SKM-1 (cell line): ENCODE data around the gene RREB1.
"Not testable (repeated sequence)": the region's sequence is repeated elsewhere in the genome, so short reads cannot be mapped to it uniquely, and the experiment has no call there.

Experiments used
- DNase-seq: peaks from one replicate; lab custom pipeline; 2025; ENCODE audit not compliant: unreplicated experiment; lab: John Stamatoyannopoulos, UW

Gene RREB1

DNA sequence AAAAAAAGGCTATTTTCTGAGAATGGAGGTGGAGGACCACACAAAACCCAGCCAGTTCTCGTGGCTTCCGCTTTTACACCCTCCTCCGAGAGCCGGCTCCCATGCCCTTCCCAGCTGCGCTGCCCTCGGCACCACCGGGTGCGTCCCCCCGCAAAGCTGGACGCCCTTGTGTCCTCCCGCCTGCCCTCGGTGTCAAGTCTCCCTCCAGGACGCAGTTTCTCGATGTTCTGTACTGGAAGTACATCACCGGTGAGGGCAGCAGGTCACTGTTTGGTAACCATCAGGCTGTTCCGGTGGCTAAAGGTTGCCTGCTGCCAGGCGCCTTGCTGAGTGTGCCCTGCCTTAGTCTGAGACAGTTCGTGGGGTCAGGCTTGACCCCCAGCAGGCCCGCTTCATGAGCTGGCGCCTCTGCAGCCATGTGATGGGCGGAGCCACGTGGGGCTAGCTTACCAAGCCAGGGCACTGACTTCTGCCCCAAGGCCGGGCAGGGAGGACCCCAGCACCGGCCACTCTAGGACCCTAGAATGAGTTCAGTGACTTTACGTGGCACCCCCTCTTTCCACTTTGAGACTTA is 34.6 kb downstream of the RREB1 start:
- DNase-seq, result no peak

DNA sequence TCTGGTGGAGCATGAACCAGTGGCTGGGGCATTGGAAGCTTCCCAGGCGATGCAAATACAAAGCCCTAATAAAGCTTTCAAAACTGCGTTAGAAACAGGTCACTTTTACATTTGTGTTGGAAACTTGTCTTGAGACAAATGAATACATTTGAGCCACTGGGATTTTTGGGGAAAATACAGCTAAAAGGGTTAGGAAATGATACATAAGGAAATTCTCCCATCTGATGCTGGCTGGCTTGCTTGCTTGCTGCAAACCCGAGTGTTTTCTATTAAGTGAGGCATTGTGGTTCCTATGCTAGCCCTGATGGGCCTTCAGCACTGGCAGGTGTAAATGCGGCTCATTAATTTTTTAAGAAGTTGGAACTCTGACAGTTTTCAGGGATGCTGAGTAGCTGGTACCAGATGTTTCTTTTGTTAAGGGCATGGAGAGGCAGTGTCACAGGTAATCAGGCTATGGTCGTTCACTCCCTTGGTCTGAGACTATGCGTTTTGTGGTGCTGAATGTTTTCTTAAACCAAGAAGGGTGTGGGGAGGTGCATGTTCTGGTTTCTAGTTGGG is 35.2 kb downstream of the RREB1 start:
- DNase-seq, result no peak

DNA sequence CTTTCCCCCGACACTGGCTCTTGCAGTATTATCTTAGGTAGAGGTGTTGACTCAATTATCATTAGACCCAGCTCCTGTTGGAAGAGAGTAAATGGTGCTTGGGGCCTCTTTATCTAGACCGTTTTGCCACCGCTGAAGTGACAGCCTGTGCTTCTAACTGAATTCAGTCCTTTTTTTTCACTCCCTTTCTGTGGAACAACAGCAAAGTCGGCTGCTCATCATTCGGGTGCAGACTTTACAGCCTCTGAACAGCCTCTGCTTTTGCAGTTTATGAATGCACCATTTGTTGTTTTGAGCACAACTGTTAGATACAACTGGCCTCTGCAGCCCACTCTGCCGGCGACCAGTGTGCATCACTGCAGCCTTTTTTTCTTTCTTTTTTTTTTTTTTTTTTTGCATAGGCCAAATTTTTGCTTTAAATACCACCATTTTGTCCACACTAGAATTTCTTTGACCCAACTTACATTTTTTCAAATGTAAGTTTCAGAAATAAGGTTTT is 35.8 kb downstream of the RREB1 start:
- DNase-seq, result no peak

DNA sequence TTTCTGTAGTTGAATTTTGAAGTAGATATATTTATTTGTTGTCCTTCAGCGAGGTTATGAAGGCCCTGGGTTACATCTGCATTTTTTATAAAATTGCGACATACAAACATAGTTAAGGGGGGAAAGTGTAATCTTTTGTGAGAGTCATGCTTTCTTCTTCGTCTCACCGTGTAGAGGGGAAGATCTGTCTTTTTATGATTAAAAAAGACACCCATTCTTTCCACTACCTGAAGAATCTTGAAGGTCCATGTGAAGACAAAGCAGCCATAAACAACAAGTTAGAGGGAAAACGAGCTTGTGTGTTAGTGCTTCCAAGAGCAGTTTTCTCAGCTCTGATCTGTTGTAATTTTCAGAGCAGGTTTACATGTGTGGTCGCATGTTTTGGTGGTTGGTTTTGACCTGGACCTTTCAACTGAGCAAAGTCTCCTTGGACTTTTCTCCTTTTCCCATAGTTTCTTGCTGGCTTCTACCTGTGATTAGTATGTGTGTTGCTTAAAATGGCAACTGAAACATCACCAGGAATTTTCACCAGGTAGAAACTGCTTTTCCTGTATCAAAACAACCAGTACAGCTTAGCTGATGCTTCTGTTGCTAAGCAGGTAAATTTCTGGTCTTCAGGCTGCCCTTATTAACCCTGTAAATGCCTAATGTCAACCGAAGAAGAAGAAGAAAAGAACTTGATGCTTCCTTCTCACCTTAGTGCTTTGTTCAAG is 37.3 kb downstream of the RREB1 start:
- no peak for DNase-seq

DNA sequence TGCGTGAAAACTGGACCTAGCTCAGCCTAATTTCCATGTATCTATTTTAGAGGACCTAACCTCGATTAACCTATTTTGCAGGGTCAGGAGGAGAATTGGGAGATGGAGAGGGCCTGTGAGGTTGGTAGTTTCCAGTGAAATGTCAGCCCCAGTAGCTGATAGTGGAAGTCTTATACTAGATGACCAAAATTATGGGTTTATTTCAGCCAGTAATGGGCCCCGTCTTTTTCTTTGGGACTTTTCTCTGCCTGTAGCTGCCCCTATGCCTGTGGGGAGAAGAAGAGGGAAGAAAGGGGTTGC is 37.8 kb downstream of the RREB1 start:
- DNase-seq, result no peak

DNA sequence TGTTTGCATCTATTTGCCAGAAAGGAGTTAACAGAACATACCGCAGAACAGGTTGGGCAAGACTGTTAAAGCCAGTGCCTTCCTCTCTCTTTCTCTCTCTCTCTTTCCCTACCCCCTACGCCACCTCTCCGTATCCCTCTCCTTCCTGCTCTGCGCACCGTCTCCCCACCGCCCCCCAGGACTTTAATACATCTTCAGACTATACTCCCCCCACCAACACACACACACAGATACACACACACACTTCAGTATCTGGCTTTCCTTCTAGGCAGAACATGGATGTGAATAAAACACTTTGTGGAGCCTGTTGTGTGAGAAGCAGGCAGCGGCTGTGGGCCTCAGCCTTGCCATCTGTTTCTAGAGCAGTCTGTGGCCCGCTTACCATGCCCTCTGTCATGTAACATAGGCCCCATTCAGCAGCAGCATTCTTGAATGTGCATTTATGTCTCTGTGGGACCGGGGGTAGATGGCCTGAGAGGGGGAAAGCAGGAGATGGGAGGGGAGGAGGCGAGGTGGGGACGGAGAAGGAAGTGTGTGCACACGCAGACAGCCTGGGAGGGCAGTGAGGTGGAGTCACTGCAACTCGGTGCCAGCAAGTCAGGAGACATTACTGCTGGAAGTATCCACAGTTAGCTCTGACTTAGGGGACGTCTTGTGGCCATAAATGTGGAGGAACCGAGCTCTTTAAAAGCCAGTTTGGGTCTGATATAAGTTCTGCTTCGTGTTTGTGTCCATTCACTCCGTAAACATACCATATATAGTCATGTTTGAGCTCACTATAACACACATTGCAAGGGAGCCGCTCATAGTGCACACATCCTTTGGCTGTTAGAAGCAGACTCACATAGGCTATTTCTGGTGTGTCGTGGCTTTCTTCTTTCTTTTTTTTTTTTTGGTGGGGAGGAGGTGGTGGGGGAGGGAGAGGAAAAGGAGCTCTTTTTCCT is 38.4 kb downstream of the RREB1 start:
- peak; percentile 88 for DNase-seq

DNA sequence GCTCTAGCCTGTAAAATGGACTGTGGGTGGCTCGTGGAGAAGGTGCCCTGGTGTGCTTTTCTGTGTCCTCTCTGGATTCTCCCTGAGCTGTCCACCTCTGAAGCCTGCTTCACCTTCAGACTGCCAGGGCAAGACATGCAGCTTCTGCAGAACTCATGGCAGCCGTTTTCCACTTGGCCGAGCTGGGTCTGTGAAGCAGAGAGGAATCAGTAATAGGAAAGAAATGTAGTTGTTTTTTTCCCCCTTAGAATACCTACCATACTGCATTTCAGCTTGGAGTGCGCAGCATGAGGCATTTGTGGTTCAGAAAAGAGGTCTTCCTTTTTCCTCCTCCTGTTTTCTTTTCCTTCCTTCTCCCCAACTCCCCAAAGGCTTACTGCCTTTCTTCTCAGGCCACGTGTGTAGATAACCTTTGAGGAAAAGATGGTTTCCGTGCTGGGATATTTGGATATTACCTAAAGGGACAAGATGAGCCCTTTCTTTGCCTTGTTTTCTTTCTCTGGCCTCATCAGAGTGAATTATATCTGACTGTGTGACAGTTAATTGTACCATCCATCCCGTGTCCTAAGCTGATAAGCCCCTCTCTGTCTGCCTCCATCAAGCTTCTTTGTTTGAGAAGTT is 39.4 kb downstream of the RREB1 start:
- DNase-seq, result no peak

DNA sequence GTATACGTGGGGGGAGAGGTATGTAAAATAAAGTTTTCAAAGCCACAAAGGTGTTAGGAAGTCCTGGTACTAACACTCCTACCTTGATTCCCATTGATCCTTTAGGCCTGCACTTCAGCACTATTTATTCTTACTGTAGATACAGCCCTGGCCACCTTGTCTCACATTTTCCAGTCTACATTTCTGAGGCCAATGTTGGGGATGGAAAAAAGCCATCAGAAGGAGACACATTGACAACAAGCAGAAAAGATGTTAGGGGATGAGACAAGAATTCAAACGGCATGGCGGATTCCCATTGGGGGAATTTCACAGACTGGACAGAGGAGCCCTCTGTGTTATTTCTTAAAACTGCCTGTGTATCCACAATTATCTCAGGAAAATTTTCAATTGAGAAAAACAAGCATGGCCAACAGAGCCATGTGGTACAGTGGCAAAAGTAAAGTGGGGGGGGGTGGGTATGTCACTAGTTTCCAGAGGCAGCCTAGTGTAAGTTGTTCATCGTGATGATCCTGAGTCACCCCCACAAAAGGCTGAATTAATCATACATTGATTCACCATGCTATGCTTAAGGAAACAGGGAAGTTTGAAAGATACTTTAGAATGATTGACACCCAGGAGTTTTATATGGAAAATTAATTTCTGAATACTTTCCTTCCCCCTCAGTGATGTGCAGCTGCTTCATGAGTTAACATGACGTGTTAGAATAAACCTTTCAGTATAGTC is 40.5 kb downstream of the RREB1 start:
- DNase-seq, result no peak

DNA sequence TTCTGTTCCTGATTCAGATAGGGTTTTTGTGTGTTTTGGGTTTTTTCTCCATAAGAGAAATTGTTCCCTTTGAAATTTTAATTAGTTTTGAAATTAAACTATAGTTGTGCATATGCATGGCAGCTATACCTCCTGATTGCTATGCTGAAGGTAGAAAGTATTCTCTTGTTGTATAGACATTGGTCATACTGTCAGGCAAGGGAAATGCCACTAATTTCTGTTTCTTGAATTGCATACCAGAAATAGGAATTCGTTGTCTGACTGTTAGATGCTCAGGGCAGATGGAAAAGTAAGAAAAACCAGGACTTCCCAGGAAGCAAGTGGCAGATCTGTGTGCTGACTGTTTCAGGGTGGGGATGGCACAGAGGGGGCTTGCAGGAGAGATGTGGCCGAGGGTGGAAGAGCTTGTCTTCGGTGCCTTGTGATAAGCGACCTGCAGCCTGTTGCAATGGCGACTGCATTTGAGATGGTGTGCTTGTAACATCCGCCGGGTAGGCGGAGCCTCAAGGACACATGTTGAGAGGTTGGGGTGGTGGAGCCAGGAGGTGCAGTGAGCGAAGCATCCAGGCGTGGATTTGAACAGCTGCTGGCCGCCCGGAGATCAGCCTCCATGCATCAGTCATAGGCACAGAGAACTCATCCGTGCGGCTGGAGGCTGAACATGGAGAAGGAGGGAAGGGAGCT is 42.8 kb downstream of the RREB1 start:
- no peak for DNase-seq

DNA sequence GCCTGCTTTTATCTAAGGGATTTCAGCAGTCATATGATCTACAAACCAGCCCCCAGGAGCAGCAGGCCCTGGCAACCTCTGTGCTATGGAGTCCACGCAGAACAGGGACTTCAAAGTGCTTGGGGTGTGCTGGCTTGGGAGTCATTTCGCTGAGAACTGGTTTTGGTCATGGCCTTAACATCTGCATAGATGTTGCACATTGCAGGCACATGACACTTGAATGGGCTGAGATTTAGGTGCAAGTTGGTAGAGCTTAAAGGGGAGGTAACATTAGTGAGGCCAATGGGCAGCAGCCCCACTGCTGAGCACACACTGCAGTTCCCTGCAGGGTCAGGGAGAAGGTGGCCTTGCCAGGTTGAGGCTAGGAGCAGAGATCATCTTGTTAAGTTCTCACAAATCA is 43.6 kb downstream of the RREB1 start:
- no peak for DNase-seq

DNA sequence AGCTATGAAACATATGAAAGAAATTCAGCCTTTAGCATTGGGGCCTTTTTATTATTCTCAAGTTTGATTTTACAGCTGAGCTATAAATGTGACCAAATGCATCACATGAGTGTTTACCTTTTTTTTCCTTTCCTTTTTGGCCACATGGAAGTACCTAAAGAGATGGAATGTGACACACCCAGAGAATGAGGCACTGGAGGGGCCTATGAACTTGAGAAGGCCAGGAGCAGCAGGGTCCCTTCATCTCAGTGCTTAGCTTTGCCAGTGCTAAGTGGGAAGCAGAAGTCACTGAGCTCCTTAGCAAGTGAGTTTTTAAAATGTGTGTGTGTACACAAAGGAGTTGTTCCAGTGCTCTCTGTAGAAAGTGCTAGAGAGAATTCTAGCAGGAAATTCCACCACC is 44.7 kb downstream of the RREB1 start:
- no peak for DNase-seq

DNA sequence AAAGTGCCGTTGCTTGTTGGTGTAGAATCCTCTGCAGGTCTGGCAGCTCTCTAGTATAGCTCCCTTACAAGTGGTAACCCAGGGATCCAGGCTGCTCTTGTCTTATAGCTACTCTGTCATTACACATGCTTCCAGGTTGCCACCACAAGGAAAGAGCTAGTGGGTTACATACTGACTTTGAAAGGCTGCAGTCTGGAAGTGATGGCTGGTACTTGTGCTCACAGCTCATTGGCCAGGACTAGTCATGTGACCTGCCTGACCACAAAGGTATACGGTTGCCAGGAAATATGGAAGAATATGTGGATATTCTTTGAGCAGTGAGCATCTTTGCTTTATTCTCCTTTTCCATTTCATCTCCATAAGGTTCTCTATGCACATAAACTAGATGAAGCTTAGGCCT is 46.0 kb downstream of the RREB1 start:
- no peak for DNase-seq

DNA sequence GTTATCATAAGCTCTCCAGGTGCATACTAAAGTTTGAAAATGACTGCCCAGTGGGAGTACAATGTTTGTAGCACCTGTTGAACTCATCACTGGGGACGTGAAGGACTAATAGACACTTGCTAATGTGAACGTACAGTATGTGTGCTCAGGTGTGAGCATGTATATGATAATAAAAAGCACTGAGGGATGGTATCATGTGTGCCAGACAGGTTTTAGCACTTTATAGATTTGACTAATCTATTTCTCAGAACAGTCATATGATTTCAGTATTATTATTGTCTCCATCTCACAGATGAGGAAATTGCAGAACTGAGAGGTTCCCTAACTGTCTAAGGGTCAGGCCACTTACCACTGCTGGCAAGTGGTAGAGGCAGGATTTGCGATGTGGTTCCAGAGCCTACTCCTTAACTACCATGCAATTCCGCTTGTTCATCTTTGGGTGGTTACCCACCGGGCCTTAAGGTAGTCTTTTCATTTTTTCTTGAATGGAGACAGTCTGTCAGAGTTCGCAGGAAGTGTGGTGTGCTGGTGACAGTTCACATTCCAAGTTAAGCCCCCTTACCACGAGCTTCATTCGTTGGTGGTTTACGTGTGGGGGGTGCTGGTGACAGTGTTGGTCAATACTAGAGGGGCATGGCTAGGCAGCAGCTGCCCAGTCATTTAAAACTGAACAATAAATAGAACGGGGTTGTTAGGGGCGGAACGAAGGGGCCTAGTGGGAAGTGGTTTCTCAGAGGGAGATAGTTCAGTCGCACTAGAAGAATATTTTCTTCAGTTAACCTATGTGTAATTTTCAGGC is 46.8 kb downstream of the RREB1 start:
- DNase-seq, result peak; percentile 74

DNA sequence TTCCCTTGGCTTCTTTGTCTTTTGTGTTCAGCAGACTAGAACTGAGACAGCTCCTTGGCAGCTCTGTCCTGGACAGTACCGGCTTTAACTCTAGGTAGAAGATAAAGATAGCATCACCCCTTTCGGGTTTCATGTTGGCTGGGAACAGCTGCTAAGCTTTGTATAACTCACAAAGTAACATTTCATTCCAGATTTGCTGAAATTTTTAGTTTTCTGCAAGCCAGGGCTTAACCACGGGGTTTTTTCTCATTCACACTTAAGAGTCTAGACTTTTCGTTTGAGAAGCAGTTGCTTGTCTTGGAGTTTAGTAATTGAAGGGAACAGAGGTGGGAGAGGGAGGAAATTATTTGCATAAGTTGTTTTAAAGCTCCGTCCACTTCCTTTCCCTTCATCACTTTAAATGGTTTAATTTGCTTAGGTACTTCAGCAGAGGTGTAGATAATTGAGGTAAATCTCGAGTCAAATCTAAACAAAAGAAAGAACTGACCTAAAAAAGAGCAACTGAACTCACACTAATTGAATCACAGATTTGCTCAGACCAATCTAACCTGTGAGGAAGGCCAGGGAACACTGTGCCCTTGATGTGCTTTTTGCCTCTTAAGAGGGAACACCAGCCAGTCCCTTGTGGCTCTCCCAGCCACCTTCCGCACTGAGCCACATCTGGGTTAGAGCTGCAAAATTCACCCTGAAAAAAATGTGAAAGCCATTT is 48.3 kb downstream of the RREB1 start:
- no peak for DNase-seq

DNA sequence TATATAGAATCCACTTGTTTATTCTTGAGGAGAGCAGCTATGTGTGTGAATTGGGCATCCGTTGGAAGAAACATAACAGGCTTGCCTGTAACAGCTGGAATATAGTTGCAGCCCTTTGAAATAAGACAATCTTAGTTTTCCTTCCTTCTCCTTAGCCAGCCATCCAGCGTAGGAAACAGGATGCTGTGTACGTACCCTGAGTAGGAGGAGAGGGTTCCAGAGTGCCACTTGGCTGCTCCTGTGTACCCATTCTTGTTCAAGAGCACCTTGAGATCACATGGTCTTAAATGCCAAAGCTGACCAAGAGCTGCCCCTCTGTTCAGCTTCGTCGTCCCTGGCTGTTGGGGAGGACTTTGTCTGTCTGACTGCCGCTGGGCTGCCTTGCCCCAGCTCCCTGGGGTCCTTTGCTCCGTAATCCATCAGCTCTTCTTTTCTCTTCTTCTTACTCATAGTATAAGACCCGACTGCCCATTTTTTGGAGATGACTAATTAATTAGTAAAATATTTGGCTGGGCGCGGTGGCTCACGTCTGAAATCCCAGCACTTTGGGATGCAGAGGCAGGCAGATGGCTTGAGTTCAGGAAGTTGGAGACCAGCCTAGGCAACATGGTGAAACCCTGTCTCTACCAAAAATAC is 49.0 kb downstream of the RREB1 start:
- no peak for DNase-seq

DNA sequence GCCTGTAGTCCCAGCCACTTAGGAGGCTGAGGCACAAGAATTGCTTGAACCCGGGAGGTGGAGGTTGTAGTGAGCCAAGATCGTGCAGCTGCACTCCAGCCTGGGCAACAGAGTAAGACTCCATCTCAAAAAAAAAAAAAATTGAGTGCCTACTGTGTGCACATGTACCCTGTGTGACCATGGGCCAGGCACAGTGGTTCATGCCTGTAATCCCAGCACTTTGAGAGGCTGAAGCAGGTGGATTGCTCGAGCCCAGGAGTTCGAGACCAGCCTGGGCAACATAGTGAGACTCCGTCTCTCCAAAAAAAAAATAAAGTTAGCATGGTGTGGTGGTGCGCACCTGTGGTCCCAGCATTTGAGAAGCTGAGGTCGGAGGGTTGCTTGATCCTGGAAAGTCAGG is 49.5 kb downstream of the RREB1 start:
- DNase-seq, result not testable (repeated sequence)

DNA sequence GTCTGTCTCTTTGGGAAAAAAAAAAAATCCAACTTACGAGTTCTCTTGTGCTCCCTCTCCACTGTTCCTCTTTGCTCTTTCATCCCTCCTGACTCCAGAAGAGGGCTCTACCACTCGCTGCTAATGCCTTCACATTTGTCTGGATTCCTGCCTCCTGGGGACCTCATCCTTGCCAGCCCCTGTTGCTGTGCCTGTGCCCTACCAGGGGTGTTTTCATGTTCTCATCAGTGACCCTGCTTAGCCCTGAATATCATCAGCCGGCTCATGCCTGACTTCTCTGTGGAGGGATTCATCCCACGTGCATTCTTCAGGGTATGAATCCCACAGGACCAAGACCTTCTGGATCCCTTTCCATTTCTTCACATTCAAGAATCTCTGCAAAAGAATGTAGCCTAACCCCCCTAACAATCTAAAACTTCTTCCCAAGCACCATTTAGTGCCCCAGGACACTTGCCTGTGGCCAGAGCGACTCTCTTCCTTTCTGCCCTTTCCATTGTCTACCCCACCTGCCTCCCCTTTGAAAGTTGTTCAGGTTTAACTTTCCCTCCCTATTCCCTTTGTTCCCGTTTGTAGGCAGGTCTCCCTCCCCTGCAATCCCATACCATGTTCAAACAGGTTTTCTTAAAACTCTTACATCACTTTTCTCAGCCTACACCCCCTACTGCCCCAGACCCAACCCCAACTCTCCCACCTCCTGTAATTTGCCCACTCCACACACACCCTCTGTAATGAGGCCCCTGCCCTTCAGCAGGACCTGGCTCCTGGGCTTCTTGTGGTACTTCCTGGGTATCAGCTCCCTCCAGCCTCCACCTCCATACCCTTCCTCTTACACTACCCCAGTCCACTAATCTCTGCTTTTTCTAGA is 50.2 kb downstream of the RREB1 start:
- no peak for DNase-seq
